Stimulated activated CD4-positive, alpha-beta T cell treated with anti-CD3 and anti-CD28 coated beads, Interleukin-1b, Interleukin-23, amount 100 ng/mL, for 48 hours (primary cell): ENCODE measurements around the gene UROC1.

ENCODE experiments used
- DNase-seq: peaks from one replicate; pipeline ENCODE4 v3.0.0-alpha.2; 2020

UROC1 gene

DNA sequence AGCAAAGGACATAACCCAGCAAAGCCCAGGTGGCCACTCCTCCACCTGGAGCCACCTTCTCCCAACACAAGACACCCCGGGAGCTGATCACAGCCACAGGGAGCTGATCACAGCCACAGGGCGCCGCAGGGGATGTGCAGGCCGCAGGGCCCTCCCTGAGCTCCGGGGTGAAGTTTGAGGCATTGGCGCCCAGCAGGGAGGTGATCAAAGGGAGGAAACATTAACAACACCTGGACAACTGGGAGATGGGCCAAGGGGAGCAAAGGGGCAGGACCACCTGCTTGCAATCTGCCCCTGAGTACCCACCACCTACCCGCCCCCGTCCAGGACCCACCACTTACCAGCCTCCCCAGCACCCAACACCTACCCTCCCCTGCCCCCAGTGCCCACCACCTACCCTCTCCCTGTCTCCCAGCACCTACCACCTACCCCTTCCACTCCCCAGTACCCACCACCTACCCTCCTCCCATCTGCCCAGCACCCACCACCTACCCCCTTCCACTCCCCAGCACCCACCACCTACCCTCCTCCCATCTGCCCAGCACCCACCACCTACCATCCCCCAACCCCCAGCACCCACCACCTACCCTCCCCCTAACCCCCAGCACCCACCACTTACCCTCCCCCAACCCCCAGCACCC lies 2.4 kb downstream of the UROC1 start:
- no peak for DNase-seq

DNA sequence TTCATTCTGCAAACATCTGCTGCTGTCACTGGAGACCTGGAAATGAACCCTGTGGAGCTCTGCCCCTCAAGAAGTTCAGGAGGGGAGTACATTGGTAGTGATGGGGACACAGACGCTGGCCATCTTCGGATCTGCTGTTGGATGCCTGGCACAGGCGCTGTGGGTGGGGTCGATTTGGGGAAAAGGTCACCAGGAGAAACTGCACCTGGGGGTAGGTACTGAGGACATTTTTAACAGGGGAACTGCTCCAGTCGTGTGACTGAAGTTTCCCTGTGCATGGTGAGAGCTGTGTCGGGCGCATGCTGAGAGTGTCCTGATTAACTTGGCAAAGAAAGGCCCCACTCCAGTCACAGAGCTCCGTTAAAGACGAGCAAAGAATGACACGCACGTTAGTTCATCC lies 3.4 kb downstream of the UROC1 start:
- no peak for DNase-seq

DNA sequence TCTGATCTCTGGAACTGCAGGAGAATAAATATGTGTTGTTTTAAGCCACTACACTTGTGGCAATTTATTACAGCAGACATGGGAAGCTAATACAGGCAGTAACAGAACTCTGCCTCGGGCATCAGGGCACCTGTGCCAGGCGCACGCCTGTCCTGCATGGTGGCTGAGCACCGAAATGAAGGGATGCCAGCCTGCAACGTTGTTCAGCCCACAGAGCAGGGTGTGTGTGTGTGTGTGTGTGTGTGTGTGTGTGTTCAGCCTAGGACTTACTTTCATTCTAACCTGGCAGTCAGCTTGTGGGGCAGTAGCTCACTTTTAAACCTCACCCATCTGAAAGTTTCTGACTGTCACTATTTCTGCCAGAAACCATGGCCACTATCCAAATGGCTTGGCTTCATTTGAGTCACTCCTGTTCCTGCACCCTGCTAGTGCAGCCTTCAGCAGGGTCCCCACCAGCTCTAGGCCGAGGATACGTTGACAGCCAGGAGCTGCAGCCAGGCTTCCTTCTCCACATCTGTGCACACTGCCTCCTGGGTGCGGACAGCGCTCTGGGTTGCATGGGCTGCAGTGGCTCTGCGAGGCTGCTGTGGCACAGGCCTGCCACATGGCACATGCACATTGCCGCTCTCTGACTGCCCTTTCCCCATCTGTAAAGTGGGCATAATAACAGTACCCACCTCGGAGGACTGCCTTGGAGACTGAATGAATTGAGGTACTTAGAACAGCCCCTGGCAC lies 4.5 kb downstream of the UROC1 start:
- no peak for DNase-seq

DNA sequence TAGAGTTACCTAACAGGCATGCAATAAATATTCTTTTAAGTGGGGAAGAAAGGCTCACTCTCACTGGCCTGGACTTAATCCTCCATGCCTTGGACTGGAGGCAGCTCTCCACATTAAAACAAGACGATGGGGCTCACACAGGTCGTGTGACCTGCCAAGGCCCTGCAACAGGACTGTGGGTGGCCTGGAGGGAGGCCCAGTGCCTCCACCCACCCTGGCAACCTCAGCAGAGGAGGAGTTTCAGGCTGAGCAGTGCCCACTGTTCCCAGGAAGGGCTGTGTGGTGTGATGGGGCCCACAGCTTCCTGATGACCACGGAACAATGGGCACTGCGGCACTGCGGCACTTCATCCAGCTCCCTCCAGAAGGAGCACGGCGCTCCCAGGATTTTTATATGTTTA lies 5.5 kb downstream of the UROC1 start:
- no peak for DNase-seq

DNA sequence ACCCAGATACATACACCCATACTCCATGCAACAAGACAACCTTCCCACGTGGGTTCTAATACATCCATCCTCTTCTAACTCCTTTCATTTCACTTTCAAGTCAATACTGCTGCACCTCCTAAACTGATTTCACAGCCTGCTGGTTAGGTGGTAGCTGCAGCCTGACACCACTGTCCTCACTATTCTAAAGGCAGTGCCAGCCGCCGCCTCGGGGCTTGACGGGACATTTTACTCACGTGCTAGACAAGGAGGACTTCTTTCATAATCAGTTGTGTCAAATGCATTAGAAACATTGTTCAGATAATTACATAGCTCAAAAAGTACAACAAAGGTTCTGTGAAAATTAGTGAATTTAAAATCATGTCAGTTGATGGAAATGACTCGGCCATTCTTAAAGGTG lies 6.3 kb downstream of the UROC1 start:
- no peak for DNase-seq

DNA sequence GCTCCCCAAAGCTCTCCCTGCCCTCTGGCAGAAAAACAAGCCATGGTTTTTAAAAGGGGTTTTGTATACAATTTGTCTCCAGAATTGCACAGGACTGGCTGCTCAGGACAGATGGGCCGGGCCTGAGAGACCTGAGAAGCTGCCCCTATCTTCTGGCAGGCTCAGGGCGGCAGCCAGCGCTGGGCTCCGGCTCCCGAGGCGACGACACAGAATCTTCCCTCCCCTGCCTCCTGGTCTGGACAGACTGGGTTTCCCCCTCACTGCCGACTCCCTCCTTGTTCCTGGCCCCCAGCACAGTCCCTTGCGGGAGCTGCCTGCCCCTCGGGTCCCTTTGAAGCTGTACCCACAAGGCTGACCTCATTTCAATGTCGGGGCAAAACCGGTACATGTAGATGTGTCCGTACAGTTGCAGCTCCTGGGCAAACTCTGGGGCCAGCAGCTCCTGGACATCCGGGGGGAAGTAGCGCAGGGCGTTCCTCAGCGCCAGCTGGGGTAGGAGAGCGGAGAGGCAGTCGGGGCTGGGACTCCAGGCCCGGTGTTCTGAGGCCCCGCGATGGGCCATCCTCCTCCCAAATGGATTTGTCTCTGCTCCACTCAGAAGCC lies 7.2 kb downstream of the UROC1 start:
- DNase-seq: no peak

DNA sequence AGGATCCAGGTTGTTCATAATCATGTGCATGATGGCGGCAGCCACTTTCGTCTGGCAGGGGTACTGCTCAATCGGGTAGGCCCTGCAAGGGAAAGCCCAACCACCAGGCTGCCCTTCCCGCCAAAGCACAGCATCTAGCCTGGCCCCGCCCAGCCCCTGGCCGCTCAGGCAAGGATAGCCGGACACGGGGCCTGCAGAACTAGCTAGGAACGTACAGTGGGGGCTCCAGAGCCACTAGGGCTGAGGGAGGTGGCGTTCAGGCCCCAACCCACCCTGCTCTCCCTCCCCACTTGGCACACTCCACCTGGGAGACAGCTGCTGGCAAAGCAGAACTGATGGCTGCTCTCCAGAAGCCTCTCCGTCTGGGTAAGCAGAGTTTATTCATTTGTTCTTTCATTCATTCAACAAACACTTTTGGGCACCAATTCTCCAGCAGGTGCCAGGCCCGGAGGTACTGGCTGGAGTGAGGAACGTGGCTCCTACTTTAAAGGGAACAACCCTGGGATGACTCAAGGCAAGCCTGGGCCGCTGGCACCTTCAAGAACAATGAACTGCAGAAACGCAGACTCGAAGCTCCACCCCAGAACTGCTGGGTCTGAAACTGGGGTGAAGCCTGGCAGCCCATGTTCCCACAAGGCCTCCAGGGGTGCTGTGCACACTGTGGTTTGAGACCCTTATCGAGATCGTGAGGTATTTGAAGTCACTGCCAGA lies 7.8 kb downstream of the UROC1 start:
- no peak for DNase-seq

DNA sequence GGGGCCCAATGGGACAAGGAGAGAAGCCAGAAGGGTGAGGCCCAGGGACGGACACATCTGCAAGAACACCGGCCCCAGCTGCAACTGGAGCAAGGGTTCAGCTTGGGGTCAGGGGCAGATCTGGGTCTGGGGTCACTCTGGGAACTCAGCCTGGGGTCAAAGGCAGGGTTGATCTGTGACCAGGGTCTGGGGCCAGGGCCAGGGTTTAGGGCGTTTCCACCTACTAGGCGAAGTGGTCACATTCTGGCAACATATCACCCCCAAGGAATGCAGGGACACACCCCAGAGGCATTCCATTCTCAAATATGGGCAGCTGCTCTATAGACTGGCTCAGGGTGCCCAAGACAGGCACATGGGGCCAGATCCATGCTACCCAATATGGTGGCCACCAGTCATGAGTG lies 9.0 kb downstream of the UROC1 start:
- no peak for DNase-seq

DNA sequence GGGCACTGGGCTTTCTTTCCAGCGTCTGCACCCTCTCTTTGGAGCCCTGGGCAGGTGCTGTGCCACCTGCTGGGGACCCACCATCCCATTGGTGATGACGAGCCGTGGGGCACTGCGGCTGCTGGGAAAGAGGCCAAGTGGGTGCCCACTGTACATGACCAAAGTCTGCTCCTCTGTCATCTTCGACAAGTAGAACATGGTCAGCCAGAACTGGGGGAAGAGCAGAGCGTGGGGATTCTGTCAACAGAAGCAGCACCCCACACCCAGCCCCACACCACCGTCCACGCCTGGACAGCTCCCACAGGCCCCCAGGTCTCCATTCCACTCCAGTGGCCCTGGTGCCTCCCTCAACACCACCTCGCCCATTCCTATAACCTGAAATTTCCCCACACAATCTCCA lies 9.7 kb downstream of the UROC1 start:
- DNase-seq: no peak

DNA sequence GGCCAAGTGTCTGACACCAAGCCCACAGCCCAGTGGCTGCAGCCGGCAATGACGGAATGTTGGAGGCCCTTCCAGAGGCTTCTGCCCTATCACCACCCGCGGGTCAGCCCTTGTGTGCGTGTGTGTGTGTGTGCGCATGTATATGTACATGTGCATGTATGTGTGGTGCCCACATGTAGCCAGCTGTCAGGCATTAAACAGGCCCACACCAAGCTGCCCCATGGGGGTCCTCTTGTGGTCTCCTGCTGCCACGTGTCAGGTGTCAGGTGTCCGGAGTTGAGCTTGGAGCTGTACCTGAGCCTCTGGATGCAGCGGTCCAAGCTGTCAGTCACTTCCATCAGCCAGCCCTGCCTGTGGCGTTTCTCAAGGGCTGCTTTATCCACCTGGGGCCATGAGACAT lies 13.9 kb downstream of the UROC1 start:
- no peak for DNase-seq

DNA sequence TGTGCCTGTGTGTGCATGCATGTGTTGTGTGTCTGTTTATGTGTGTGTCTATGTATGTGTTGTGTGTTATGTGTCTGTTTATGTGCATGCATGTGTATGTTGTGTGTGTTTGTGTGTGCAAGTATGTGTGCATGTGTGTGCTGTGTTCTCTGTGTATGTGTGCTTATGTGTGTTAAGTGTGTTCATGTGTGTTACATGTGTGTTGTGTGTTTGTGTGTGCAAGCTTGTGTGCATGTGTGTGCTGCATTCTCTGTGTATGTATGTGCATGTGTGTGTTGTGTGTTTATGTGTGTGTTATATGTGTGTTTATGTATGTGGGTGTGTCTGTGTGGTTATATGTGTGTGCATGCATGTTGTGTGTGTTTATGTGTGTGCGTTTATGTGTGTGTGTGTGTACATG lies 14.9 kb downstream of the UROC1 start:
- no peak for DNase-seq

DNA sequence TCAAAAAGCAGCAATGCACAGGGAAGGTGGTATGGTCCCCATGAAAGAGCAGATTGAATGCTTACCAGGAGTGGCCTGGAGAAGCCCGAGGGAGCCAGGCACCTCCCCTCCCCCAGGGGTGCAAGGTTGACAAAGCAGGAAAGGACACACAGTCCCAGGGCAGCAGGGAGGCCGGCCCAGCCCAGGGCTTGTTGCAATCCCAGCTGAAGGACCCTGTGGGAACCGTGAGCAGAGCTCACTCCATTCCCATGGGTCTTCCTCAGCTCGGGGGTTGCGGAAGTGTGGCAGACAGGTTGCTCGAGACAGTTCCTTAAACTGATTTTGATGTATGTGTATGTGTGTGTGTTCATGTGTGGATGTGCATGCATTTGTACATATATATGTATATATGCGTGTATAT lies 15.8 kb downstream of the UROC1 start:
- no peak for DNase-seq

DNA sequence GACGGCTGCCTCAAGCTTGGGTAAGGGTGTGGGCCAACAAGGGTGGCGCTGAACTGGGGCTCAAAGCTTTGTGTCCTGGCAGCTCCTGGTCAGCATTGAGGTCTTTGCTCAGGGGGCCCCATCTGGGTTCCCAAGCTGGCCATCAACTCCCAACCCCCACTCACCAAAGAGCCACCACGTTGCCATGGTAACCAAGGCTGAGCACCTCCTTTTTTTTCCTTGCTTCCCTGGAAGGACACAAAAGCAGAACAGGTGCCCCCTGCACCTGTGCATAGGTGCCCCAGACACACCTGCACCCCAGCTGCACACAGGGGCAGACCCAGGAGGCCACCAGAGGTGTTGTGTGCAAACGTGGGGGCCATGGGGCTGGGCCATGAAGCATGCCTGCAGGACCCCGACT lies 16.5 kb downstream of the UROC1 start:
- DNase-seq: no peak

DNA sequence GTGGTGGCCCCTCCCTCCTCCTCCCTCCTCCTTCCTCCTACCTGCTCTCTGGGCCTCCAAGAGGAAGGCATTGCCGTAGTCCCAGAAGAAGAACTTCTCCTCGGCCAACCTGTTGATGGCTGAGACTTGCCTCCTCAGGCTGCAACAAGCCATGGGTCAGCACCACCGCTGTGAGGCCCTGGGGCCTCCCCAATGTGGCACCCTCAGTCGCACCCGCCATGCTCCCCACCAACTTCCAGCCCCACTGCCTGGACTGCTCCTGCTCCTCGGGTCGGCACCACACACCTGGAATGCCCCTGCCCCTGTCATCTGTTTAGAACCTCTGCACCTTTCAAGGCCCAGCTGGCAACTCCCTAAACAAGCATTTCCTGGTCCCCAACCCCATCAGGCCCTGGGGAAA lies 17.6 kb downstream of the UROC1 start:
- DNase-seq: no peak

DNA sequence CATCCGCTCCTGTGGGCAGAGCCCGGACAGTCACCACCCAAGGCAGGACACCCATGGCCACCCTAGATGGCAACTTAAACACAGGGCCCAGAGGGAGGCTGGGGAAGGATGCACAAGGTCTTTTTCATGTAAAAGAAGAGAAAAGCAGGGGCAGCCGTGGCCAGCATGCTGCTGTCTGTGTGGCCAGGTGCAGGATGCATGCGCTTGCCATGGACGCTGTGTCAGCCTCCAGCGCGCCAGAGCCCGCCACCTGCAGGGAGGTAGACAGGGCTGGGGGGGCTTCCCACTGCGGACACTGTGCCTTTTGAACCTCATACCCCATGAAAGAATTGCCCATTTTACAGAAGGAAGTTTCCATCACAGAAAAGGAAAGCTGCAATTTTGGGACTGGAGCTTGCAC lies 18.2 kb downstream of the UROC1 start:
- no peak for DNase-seq

DNA sequence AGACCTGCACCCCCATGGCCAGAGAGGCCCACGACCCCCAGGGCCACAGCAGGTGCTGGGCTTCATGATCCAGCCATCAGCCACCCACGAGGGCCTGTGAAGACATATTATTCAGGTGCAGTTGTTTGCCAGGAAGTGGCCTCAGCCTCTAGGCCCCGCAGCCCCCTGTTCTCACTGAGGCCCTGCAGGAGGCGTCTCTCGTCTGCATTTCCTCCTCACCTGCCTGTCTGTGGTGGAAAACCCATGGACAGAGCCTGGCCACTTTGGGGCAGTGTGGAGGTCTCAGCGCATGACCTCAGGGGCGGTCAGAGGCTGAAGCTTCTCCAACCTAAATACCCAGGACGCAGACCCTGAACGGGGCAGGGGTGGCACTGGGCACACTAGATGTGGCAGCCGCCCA lies 18.6 kb downstream of the UROC1 start:
- no peak for DNase-seq

DNA sequence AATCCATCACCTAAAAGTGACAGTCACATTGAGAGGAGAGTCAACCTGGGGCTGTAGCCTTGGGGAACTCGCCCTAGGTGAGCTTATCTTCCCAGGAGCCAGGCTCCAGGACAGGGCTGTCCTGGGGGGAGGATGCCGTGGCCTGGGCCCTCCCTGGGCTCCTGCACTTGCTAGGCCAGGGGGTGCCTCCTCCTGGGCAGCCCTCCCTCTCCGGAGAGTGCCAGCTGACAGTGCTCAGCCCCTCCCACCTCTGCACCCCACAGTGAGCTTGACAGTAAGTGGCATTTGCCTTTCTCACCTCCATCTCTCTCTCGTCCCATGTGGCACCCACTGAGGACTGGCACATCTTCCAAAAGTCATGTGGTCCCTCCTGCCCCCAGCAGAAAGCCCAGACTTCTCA lies 19.1 kb downstream of the UROC1 start:
- no peak for DNase-seq

DNA sequence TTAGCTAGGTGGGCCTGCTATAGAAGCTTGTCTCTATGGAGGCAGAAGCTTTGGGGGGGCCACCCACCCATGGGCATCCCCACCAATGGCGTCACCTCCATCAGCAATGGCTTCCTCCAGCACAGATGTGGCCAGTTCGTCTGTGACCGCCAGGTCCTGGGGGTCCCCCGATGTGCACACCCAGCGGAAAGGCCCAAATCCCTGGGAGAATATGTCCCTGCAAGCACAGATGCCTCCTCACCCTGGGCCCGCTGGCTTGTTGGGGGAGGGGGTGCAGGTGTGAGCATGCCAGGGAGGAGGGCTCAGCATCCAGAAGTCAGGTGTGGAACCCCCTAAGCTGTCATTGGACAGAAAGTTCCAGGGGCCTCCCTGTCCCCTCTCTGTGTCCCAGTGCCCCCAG lies 19.6 kb downstream of the UROC1 start:
- DNase-seq: no peak

DNA sequence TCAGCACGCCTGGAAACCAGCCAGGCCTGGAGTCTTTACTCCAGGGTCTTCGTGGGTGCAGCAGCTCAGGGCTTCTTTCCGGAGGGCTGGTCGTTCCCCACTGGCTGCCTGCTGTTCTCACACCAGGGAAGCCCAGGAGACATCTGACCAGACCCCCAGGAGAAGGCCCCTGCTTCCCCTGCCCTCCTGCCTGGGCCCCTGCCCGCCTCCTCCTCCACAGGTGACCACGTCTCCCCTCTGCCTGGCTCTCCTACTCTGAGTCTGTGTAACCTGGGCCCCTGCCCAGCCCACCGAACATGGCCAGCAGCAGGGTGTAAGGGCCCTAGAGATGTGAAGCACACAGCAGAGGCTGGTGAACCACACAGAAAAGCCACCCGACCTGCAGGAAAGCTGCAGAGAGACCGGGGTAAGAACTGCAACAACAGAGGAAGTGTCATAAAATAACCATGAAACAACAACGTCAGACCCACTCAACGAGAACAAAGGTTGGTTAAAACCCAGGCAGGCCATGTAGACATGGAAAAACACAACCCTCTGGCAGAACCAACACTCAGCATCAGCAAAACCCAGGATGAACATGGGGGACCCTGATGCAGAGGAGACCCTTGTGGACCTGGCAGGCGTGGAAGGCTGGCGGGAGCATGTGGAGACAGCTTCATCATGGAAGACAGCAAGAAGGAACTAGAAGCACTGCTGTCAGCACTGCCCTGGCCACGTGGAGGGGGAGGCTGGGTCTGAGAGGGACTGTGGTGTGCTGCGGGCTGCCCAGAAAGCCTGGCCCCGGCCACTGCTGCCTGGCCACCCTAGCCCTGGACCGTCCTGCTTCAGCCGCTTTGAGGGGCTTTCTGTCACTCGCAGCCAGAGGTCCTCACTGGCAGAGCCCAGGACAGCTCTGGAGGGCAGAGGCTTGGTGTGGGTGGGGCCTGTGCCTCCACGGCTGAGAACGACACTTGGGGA lies 20.4 kb downstream of the UROC1 start:
- DNase-seq: no peak

DNA sequence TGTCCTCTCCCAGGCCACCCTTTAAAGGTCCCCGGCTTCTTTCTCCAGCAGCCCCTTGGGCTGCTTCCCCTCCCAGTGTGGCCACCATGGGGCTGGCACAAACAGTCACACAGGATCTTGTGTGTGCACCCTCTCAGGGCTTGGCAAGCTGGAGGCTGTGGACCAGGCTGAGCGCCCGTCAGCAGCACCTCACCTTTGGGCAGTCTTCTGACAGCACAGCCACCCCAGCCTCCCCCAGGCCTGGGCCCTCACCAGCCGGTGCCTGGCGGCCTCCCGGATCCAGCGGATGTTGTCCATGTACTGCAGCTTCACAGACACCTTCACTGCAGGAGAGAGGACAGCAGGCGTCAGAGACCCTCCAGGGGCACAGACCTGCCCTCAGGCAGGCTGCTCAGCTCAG lies 21.8 kb downstream of the UROC1 start:
- no peak for DNase-seq

DNA sequence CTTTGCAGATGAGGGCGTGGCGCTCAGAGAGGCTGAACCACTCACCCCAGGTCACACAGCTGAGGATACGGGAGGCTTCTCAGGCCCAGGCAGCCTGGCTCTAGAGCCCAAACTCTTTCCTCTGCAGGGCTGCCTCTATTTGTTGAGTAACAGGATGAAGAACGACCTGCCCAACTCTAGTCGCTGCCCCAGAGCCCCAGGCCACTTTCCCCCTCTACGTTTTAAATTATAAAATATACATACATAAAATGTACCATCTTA lies 22.7 kb downstream of the UROC1 start:
- no peak for DNase-seq

DNA sequence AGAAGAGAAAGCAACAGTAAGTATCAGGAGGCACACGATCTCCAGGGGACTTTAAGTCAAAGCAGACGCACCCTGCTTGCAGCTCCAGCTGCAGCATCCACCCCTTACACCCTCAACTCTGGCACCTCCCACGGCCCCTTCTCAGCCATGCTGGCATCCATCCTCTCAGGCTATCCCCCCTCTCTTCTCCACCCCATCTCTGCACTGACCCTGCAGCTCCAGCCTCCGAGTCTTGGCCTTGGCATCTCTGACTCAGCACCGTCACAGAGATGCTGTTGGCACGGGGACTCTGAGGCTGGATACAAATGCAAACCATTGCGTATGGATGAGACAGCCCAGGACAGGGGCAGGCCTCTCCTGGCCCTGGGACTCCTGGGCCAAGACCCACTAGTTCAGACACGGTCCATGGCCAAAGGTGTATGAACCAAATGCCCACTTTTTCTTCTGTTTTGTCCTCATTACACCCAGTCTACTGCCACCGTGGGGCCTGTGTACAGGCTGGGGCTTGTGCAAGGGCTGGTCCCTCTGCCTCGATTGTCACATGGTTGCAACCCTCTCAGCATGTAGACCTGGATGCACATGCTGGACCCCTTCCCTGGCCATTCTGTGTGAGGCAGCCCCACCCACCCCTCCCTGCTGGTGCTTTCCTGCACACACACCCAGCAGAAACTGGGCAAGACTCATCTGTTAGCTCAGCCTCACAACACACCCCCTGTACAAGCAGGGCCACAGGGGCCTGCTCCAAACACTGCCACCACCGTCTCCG lies 23.2 kb downstream of the UROC1 start:
- DNase-seq: no peak
